ENCODE measurements around the gene HSPB9. TPM values are rescaled to one million over a fixed set of nuclear protein-coding genes. Genes with fewer than 3 reads are reported as not detected.
"Not testable (repeated sequence)": the region's sequence is repeated elsewhere in the genome, so short reads cannot be mapped to it uniquely, and the experiment has no call there.

Gene HSPB9
- total RNA-seq, 1 experiment from 2014 or later, result not detected

- no peak for TF ChIP-seq CTCF (IDR thresholded peaks at IDR 0.05; ENCODE audit: unreplicated experiment)
- intact Hi-C loops (cut with micrococcal nuclease), result no loop called here
Measured at GRCh38 chr17:42135664-42136653, 13.4 kb downstream of the HSPB9 start.

GRCh38 chr17:42136654-42137051 lies 14.0 kb downstream of the HSPB9 start:
- no peaks in the 10 kb centered on the region for H3K9me3 Mint-ChIP-seq (ENCODE audit: unreplicated experiment)
- intact Hi-C loops (cut with micrococcal nuclease), result no loop called here
- H3K27ac Mint-ChIP-seq (ENCODE audit: low read depth, unreplicated experiment), result no peak overlapping the region
- CTCF ChIA-PET, result interaction anchor here (0.5 to 0.6 kb wide), 2 partner anchors 82 to 402 kb away, joined by 3 read pairs; no protein-coding TSS in a partner anchor
- H3K4me3 Mint-ChIP-seq (ENCODE audit: unreplicated experiment), result no peak overlapping the region
- POLR2A ChIA-PET, result no interaction called here
- no peak for TF ChIP-seq CTCF (IDR thresholded peaks at IDR 0.05; ENCODE audit: unreplicated experiment)
- no TSS peak for BruUV-seq (replicated peaks)
- peaks cover 69% of the 10 kb centered on the region for H3K36me3 Mint-ChIP-seq (ENCODE audit: insufficient read depth, unreplicated experiment)
- DNase-seq (ENCODE audit: unreplicated experiment), result no peak
- no peaks in the 10 kb centered on the region for H3K27me3 Mint-ChIP-seq (ENCODE audit: insufficient read depth, unreplicated experiment)
- peaks cover 20% of the 10 kb centered on the region for H3K4me1 Mint-ChIP-seq (ENCODE audit: insufficient read depth, unreplicated experiment)

More at GRCh38 chr17:42135664-42136653, 13.4 kb downstream of the HSPB9 start:
- BruUV-seq (replicated peaks), result no TSS peak
- Mint-ChIP-seq H3K36me3 (ENCODE audit: insufficient read depth, unreplicated experiment) (peaks cover 69% of the 10 kb centered on the region), H3K27ac (ENCODE audit: low read depth, unreplicated experiment) (peak overlapping the region; percentile 79), H3K27me3 (ENCODE audit: insufficient read depth, unreplicated experiment) (no peaks in the 10 kb centered on the region), H3K9me3 (ENCODE audit: unreplicated experiment) (no peaks in the 10 kb centered on the region), H3K4me3 (ENCODE audit: unreplicated experiment) (no peak overlapping the region), H3K4me1 (ENCODE audit: insufficient read depth, unreplicated experiment) (peaks cover 20% of the 10 kb centered on the region)
- POLR2A ChIA-PET, result interaction anchor here (1.0 to 1.3 kb wide), 3 partner anchors 18 to 111 kb away, joined by 4 to 7 read pairs (median 4); no protein-coding TSS in a partner anchor
- CTCF ChIA-PET, result interaction anchor here (0.6 to 1.7 kb wide), 3 partner anchors 12 to 1203 kb away, joined by 3 to 5 read pairs (median 3); no protein-coding TSS in a partner anchor
- no peak for DNase-seq (ENCODE audit: unreplicated experiment)

GRCh38 chr17:42138749-42139492 lies 16.3 kb downstream of the HSPB9 start:
- POLR2A ChIA-PET, result no interaction called here
- Mint-ChIP-seq H3K27me3 (ENCODE audit: insufficient read depth, unreplicated experiment) (no peaks in the 10 kb centered on the region), H3K9me3 (ENCODE audit: unreplicated experiment) (no peaks in the 10 kb centered on the region), H3K4me1 (ENCODE audit: insufficient read depth, unreplicated experiment) (peaks cover 7% of the 10 kb centered on the region), H3K36me3 (ENCODE audit: insufficient read depth, unreplicated experiment) (peaks cover 76% of the 10 kb centered on the region), H3K27ac (ENCODE audit: low read depth, unreplicated experiment) (peak overlapping the region; percentile 39), H3K4me3 (ENCODE audit: unreplicated experiment) (no peak overlapping the region)
- CTCF ChIA-PET, result interaction anchor here (0.6 kb wide), 2 partner anchors 330 to 420 kb away, joined by 3 to 4 read pairs; no protein-coding TSS in a partner anchor
- BruUV-seq (replicated peaks), result no TSS peak
- no peak for DNase-seq (ENCODE audit: unreplicated experiment)
- TF ChIP-seq CTCF (IDR thresholded peaks at IDR 0.05; ENCODE audit: unreplicated experiment), result no peak
- intact Hi-C loops (cut with micrococcal nuclease), result no loop called here

- POLR2A ChIA-PET; BruUV-seq (replicated peaks); H3K27me3 Mint-ChIP-seq (ENCODE audit: insufficient read depth, unreplicated experiment); H3K4me3 Mint-ChIP-seq (ENCODE audit: unreplicated experiment); DNase-seq (ENCODE audit: unreplicated experiment); H3K4me1 Mint-ChIP-seq (ENCODE audit: insufficient read depth, unreplicated experiment); H3K27ac Mint-ChIP-seq (ENCODE audit: low read depth, unreplicated experiment); intact Hi-C loops (cut with micrococcal nuclease); H3K9me3 Mint-ChIP-seq (ENCODE audit: unreplicated experiment): not testable (repeated sequence)
- H3K36me3 Mint-ChIP-seq (ENCODE audit: insufficient read depth, unreplicated experiment), result peaks cover 62% of the 10 kb centered on the region
- CTCF ChIA-PET, result interaction anchor here (0.6 kb wide), 1 partner anchor 163 kb away, joined by 4 read pairs; no protein-coding TSS in a partner anchor
Measured at GRCh38 chr17:42140690-42141089, 18.1 kb downstream of the HSPB9 start.

Measured in MCF 10A (cell line).